ENCODE measurements around the gene TFEC. TPM values are rescaled to one million over a fixed set of nuclear protein-coding genes. Genes with fewer than 3 reads are reported as not detected.
"Not testable (repeated sequence)": the region's sequence is repeated elsewhere in the genome, so short reads cannot be mapped to it uniquely, and the experiment has no call there.

Gene TFEC
- total RNA-seq: 0.61 and 1.0 TPM in 2 replicates

- intact Hi-C loops (cut with micrococcal nuclease): no loop called here
These were observed at the start of gene TFEC for GRCh38 chr7:116030651-116031276. TSS of gene TFEC (minus strand) at chr7:116030763. CDS start at chr7:115984441, 46,322 bp downstream.

- intact Hi-C loops (cut with micrococcal nuclease): no loop called here
These were observed 45.0 kb upstream of the TFEC start for GRCh38 chr7:116075351-116076145.

GRCh38 chr7:116071629-116072028, 41.1 kb upstream of the TFEC start:
- intact Hi-C loops (cut with micrococcal nuclease): no loop called here

GRCh38 chr7:116064179-116064578, 33.6 kb upstream of the TFEC start:
- intact Hi-C loops (cut with micrococcal nuclease): no loop called here

GRCh38 chr7:116062666-116063065, 32.1 kb upstream of the TFEC start:
- intact Hi-C loops (cut with micrococcal nuclease): no loop called here

GRCh38 chr7:116052006-116052405, 21.4 kb upstream of the TFEC start:
- intact Hi-C loops (cut with micrococcal nuclease): no loop called here

- intact Hi-C loops (cut with micrococcal nuclease): not testable (repeated sequence)
These were observed 16.7 kb upstream of the TFEC start for GRCh38 chr7:116047261-116047660.

- intact Hi-C loops (cut with micrococcal nuclease): no loop called here
These were observed 15.0 kb upstream of the TFEC start for GRCh38 chr7:116045532-116045931.

GRCh38 chr7:116041615-116042014, 11.1 kb upstream of the TFEC start:
- intact Hi-C loops (cut with micrococcal nuclease): no loop called here

- intact Hi-C loops (cut with micrococcal nuclease): no loop called here
These were observed 6.8 kb upstream of the TFEC start for GRCh38 chr7:116037401-116037800.

- intact Hi-C loops (cut with micrococcal nuclease): no loop called here
These were observed 3.8 kb upstream of the TFEC start for GRCh38 chr7:116034411-116034810.

- intact Hi-C loops (cut with micrococcal nuclease): no loop called here
These were observed 2.3 kb upstream of the TFEC start for GRCh38 chr7:116032886-116033285.

- intact Hi-C loops (cut with micrococcal nuclease): no loop called here
These were observed 1.8 kb downstream of the TFEC start for GRCh38 chr7:116028787-116029186.

GRCh38 chr7:116027786-116028185, 2.8 kb downstream of the TFEC start:
- intact Hi-C loops (cut with micrococcal nuclease): no loop called here

- intact Hi-C loops (cut with micrococcal nuclease): no loop called here
These were observed 5.4 kb downstream of the TFEC start for GRCh38 chr7:116024826-116025809.

- intact Hi-C loops (cut with micrococcal nuclease): no loop called here
These were observed 9.3 kb downstream of the TFEC start for GRCh38 chr7:116021237-116021636.

- intact Hi-C loops (cut with micrococcal nuclease): no loop called here
These were observed 11.8 kb downstream of the TFEC start for GRCh38 chr7:116018731-116019130.

- intact Hi-C loops (cut with micrococcal nuclease): no loop called here
These were observed 16.9 kb downstream of the TFEC start for GRCh38 chr7:116013675-116014074.

- intact Hi-C loops (cut with micrococcal nuclease): no loop called here
These were observed 19.0 kb downstream of the TFEC start for GRCh38 chr7:116011584-116011983.

- intact Hi-C loops (cut with micrococcal nuclease): not testable (repeated sequence)
These were observed 25.8 kb downstream of the TFEC start for GRCh38 chr7:116004762-116005161.

- intact Hi-C loops (cut with micrococcal nuclease): no loop called here
These were observed 33.3 kb downstream of the TFEC start for GRCh38 chr7:115997221-115997620.

GRCh38 chr7:115995701-115996100, 34.9 kb downstream of the TFEC start:
- intact Hi-C loops (cut with micrococcal nuclease): no loop called here
